H9 (cell line): ENCODE measurements around the gene ANAPC16. TPM values are rescaled to one million over a fixed set of nuclear protein-coding genes. Genes with fewer than 3 reads are reported as not detected.
A peak's percentile ranks its signal among the peaks of the same experiment; 100 is the strongest.

ENCODE experiments used
- DNase-seq: peaks from one replicate; pipeline ENCODE4 v3.0.0-alpha.2; 2017
- H2AFZ ChIP-seq: one replicate; pipeline ENCODE4 v1.6.1; 2013; ENCODE audit warnings: mild to moderate bottlenecking, low read length, control low read depth, moderate library complexity
- H2AK5ac ChIP-seq: 2 replicates; pipeline ENCODE4 v1.6.1; 2013; ENCODE audit warnings: low read length, control low read depth, mixed read lengths; ENCODE audit not compliant: insufficient read length
- H2BK120ac ChIP-seq: one replicate; pipeline ENCODE4 v1.6.1; 2013; ENCODE audit warnings: low read depth, mild to moderate bottlenecking, low read length, control low read depth, inconsistent platforms; ENCODE audit not compliant: poor library complexity, severe bottlenecking
- H2BK12ac ChIP-seq: 2 replicates; pipeline ENCODE4 v1.6.1; 2013; ENCODE audit warnings: low read length, control low read depth, mixed read lengths, low read depth; ENCODE audit not compliant: insufficient read length
- H2BK15ac ChIP-seq: 2 replicates; pipeline ENCODE4 v1.6.1; 2013; ENCODE audit warnings: low read depth, low read length, control low read depth
- H2BK20ac ChIP-seq: one replicate; pipeline ENCODE4 v1.6.1; 2013; ENCODE audit warnings: low read depth, mild to moderate bottlenecking, low read length, control low read depth, inconsistent platforms; ENCODE audit not compliant: poor library complexity, severe bottlenecking
- H2BK5ac ChIP-seq: 2 replicates; pipeline ENCODE4 v1.6.1; 2013; ENCODE audit warnings: low read length, control low read depth, mixed read lengths; ENCODE audit not compliant: insufficient read length
- H3K14ac ChIP-seq: 2 replicates; pipeline ENCODE4 v1.6.1; 2013; ENCODE audit warnings: low read length, control low read depth; ENCODE audit not compliant: insufficient read depth
- H3K18ac ChIP-seq: 2 replicates; pipeline ENCODE4 v1.6.1; 2013; ENCODE audit warnings: low read depth, mild to moderate bottlenecking, mixed read lengths, low read length, control low read depth; ENCODE audit not compliant: insufficient read length
- H3K23ac ChIP-seq: 2 replicates; pipeline ENCODE4 v1.6.1; 2013; ENCODE audit warnings: low read length, control low read depth, mixed read lengths, low read depth; ENCODE audit not compliant: insufficient read length
- H3K23me2 ChIP-seq: 2 replicates; pipeline ENCODE4 v1.6.1; 2013; ENCODE audit warnings: low read depth, mild to moderate bottlenecking, mixed read lengths, low read length, control low read depth; ENCODE audit not compliant: insufficient read length, poor library complexity, severe bottlenecking
- H3K27ac ChIP-seq: 2 replicates; pipeline ENCODE4 v1.5.1; 2013; ENCODE audit warnings: low read length, control low read depth, mixed read lengths, low read depth; ENCODE audit not compliant: insufficient read length
- H3K27me3 ChIP-seq: 2 replicates; pipeline ENCODE4 v1.6.1; 2013; ENCODE audit warnings: low read length, control low read depth, inconsistent platforms; ENCODE audit not compliant: insufficient read depth
- H3K4ac ChIP-seq: 2 replicates; pipeline ENCODE4 v1.6.1; 2013; ENCODE audit warnings: low read depth, mild to moderate bottlenecking, control low read depth, inconsistent platforms, low read length, moderate library complexity
- H3K4me1 ChIP-seq: 2 replicates; pipeline ENCODE4 v1.6.1; 2013; ENCODE audit warnings: low read length, control low read depth, inconsistent platforms; ENCODE audit not compliant: insufficient read depth
- H3K4me2 ChIP-seq: 2 replicates; pipeline ENCODE4 v1.6.1; 2013; ENCODE audit warnings: low read length, control low read depth, mixed read lengths; ENCODE audit not compliant: insufficient read length, insufficient read depth
- H3K56ac ChIP-seq: 2 replicates; pipeline ENCODE4 v1.6.1; 2013; ENCODE audit warnings: low read depth, mild to moderate bottlenecking, mixed read lengths, low read length, control low read depth; ENCODE audit not compliant: insufficient read length
- H3K79me1 ChIP-seq: 2 replicates; pipeline ENCODE4 v1.6.1; 2013; ENCODE audit warnings: low read depth, mild to moderate bottlenecking, moderate library complexity, low read length, control low read depth, inconsistent platforms; ENCODE audit not compliant: insufficient read depth, poor library complexity, severe bottlenecking
- H3K79me2 ChIP-seq: 2 replicates; pipeline ENCODE4 v1.6.1; 2013; ENCODE audit warnings: low read length, control low read depth, inconsistent platforms; ENCODE audit not compliant: insufficient read depth
- H3K9ac ChIP-seq: 2 replicates; pipeline ENCODE4 v1.6.1; 2013; ENCODE audit warnings: low read length, control low read depth, mixed read lengths; ENCODE audit not compliant: insufficient read length; ENCODE audit errors: extremely low read depth
- H3K9me3 ChIP-seq: one replicate; pipeline ENCODE4 v1.6.1; 2013; ENCODE audit warnings: low read depth, low read length, inconsistent platforms; ENCODE audit not compliant: control insufficient read depth
- H3T11ph ChIP-seq: one replicate; pipeline ENCODE4 v1.6.1; 2013; ENCODE audit warnings: mild to moderate bottlenecking, low read length, control low read depth, inconsistent platforms
- H4K20me1 ChIP-seq: one replicate; pipeline ENCODE4 v1.6.1; 2013; ENCODE audit not compliant: control insufficient read depth, insufficient read length, insufficient read depth
- H4K5ac ChIP-seq: 2 replicates; pipeline ENCODE4 v1.6.1; 2013; ENCODE audit warnings: low read depth, mild to moderate bottlenecking, mixed read lengths, low read length, control low read depth; ENCODE audit not compliant: insufficient read length
- H4K8ac ChIP-seq: replicated peaks from 2 replicates; pipeline ENCODE4 v1.6.1; 2013; ENCODE audit warnings: low read length, control low read depth, mixed read lengths, low read depth; ENCODE audit not compliant: insufficient read length
- H4K91ac ChIP-seq: 2 replicates; pipeline ENCODE4 v1.6.1; 2013; ENCODE audit warnings: low read depth, mild to moderate bottlenecking, moderate library complexity, mixed read lengths, low read length, control low read depth; ENCODE audit not compliant: insufficient read length
- H3K27ac Mint-ChIP-seq, 3 experiments: 2 replicates in 2 of 3; 3 replicates in 1 of 3; pipeline ENCODE4 v1.8.0; 2020 to 2021; ENCODE audit warnings: mixed read lengths in 3 of 3, mild to moderate bottlenecking in 1 of 3, moderate library complexity in 1 of 3
- H3K27me3 Mint-ChIP-seq: 2 replicates; pipeline ENCODE4 v1.8.0; 2021; ENCODE audit warnings: low read depth, mild to moderate bottlenecking, moderate library complexity, mixed read lengths
- H3K36me3 Mint-ChIP-seq, 3 experiments: 2 replicates in 2 of 3; 3 replicates in 1 of 3; pipeline ENCODE4 v1.8.0; 2020 to 2021; ENCODE audit warnings: low read depth in 3 of 3, mixed read lengths in 3 of 3; ENCODE audit not compliant: insufficient read depth in 1 of 3
- H3K4me1 Mint-ChIP-seq, 2 experiments: 2 replicates each; pipeline ENCODE4 v1.8.0; 2020; ENCODE audit warnings: mixed read lengths in 2 of 2
- H3K4me3 Mint-ChIP-seq, 2 experiments: 2 replicates in 1 of 2; 3 replicates in 1 of 2; pipeline ENCODE4 v1.8.0; 2020 to 2021; ENCODE audit warnings: mild to moderate bottlenecking in 2 of 2, mixed read lengths in 2 of 2, moderate library complexity in 1 of 2
- H3K9me3 Mint-ChIP-seq, 2 experiments: 2 replicates in 1 of 2; 3 replicates in 1 of 2; pipeline ENCODE4 v1.8.0; 2020; ENCODE audit warnings: mild to moderate bottlenecking in 2 of 2, mixed read lengths in 2 of 2, moderate library complexity in 1 of 2
- WGBS: extraction: QIAGEN DNeasy Blood & Tissue Kit; methylation state at CpG from one replicate; pipeline ENCODE4 v1.1.7; 2013; ENCODE audit warnings: missing lambda C conversion rate, low lambda C conversion rate, mixed read lengths; ENCODE audit not compliant: insufficient read length; ENCODE audit errors: extremely low coverage; 5-methylcytosine and 5-hydroxymethylcytosine counted together
- long read RNA-seq: library from polyadenylated mRNA; unstranded; transcript quantifications from one replicate; pipeline ENCODE4 v2.0.0, GENCODE V29; 2020
- total RNA-seq: library from RNA; stranded (reverse); gene quantifications from 2 replicates; pipeline ENCODE4 v1.2.1, GENCODE V29; 2021
- TF ChIP-seq, protein P1 (sequence below): fragments of 200-600 bp; sonication (generic); conservative IDR thresholded peaks from 3 replicates; pipeline ENCODE4 v1.8.0; 2021; ENCODE audit warnings: antibody characterized with exemption, mild to moderate bottlenecking

ANAPC16 gene
- 66.6 and 73.8 TPM in 2 replicates for total RNA-seq
- long read RNA-seq, transcript ANAPC16-201 (4 exons, 3,195 nt): major isoform, 137 of 247 reads
- long read RNA-seq, transcript ANAPC16-205 (5 exons, 3,567 nt): minor isoform, 13 of 247 reads
- long read RNA-seq, partial matches to known transcripts: 4 of 247 reads
- long read RNA-seq, other reads (novel, unspliced or antisense): 86 of 247 reads

DNA sequence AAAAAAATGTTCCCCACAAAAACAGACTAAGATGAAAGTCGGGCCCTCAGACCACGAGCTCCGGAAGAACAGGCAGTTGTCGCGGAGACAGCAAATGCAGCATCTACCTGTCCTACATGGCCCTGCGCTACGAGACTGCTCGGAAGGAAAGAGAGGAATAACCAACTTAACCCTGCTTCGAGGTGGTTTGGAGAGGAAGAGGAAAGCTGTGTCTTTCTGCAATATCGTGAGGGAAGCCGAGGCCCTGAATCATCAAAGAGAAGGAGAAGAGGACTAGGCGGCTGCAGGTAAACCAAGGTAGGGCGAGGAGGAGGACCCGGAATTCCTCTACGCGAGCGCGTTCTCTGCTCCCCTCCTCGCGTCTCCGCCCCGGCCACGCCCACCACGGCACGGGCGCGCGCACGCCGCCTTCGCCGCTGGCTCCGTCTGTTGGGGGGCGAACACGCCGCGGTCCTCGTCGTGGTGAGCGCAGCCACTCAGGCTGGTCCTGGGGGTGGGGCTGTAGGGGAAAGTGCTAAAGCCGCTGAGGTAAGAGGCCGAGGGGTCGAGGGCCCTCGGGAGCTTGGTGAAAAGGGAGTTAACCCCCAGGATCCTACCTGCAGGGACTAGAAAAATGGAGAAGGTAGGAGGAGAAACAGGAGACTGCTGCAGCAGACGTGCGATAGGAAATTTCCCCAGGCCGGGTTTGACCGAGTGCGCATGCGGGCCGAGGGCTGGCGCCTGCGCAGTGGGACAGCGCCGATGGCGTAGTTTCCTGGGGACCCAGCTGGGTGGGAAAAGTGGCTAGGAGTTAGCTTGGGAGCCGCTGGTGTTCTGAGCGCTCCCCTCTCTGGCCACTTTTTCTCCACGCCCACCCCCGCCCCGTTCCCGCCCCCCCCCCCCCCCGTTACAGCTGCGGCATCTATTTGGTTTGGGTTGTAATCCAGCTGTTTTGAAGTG, at the start of gene ANAPC16, which contains the start of gene ASCC1:
Gene ANAPC16, plus strand, starts transcription at position 402 of the 939 bp plus-strand sequence. CDS start 7,903 bp downstream, outside the sequence.
Gene ASCC1, minus strand, starts transcription at position 666 of the 939 bp plus-strand sequence. CDS start 2,978 bp downstream, outside the sequence.
- H3K4me3 Mint-ChIP-seq: peak within 1 kb of the TSS; percentile 90 to 91
- no peak within 1 kb of the TSS for H4K5ac ChIP-seq
- no CpG with 5 or more reads among the region's 64 CpGs for WGBS
- peak; percentile 93 for DNase-seq
- H3K9me3 ChIP-seq: no peaks in the 10 kb centered on the region
- H3K4ac ChIP-seq: no peak within 1 kb of the TSS; the same call in 1 of the 2 replicates
- TF ChIP-seq, protein P1, sequence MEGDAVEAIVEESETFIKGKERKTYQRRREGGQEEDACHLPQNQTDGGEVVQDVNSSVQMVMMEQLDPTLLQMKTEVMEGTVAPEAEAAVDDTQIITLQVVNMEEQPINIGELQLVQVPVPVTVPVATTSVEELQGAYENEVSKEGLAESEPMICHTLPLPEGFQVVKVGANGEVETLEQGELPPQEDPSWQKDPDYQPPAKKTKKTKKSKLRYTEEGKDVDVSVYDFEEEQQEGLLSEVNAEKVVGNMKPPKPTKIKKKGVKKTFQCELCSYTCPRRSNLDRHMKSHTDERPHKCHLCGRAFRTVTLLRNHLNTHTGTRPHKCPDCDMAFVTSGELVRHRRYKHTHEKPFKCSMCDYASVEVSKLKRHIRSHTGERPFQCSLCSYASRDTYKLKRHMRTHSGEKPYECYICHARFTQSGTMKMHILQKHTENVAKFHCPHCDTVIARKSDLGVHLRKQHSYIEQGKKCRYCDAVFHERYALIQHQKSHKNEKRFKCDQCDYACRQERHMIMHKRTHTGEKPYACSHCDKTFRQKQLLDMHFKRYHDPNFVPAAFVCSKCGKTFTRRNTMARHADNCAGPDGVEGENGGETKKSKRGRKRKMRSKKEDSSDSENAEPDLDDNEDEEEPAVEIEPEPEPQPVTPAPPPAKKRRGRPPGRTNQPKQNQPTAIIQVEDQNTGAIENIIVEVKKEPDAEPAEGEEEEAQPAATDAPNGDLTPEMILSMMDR: no peak
- 0 out of 2 replicates have a peak, but pooled peaks cover 2% of the 10 kb centered on the region for H3K4me1 ChIP-seq
- H3K79me1 ChIP-seq: peaks cover 5% of the 10 kb centered on the region
- H3K18ac ChIP-seq: peak within 1 kb of the TSS; percentile 98
- H2BK20ac ChIP-seq: peak within 1 kb of the TSS; percentile 100
- peak within 1 kb of the TSS; percentile 93 for H3K9ac ChIP-seq
- H3K14ac ChIP-seq: peak within 1 kb of the TSS; percentile 99
- no peak within 1 kb of the TSS for H4K91ac ChIP-seq
- peaks cover 10% of the 10 kb centered on the region; the same call in 1 of the 2 replicates for H3K79me2 ChIP-seq
- no peak within 1 kb of the TSS for H2BK120ac ChIP-seq
- peak within 1 kb of the TSS; percentile 88 for H2AFZ ChIP-seq
- no peak within 1 kb of the TSS for H3K23ac ChIP-seq
- no peak within 1 kb of the TSS for H2BK12ac ChIP-seq
- no peaks in the 10 kb centered on the region for H4K20me1 ChIP-seq
- peak within 1 kb of the TSS; percentile 78 for H3K4me2 ChIP-seq
- H2BK15ac ChIP-seq: peak within 1 kb of the TSS; percentile 26; the same call in 1 of the 2 replicates
- peaks cover 16 to 23% of the 10 kb centered on the region in 2 experiments for H3K4me1 Mint-ChIP-seq
- H3K36me3 Mint-ChIP-seq: peaks cover 4 to 18% (median 18%) of the 10 kb centered on the region in 3 experiments; a peak in 6 of 7 replicates
- no peak within 1 kb of the TSS for H4K8ac ChIP-seq
- peaks cover 3% of the 10 kb centered on the region; the same call in 1 of the 2 replicates for H3K27me3 Mint-ChIP-seq
- H3K27ac Mint-ChIP-seq: peak within 1 kb of the TSS; percentile 99 to 100 (median 100)
- no peak within 1 kb of the TSS for H3K56ac ChIP-seq
- no peaks in the 10 kb centered on the region; a peak in 1 of 5 replicates for H3K9me3 Mint-ChIP-seq
- peak within 1 kb of the TSS; percentile 90 for H3K27ac ChIP-seq
- H2BK5ac ChIP-seq: peak within 1 kb of the TSS; percentile 67
- peak within 1 kb of the TSS; percentile 90 for H3T11ph ChIP-seq
- H2AK5ac ChIP-seq: no peak within 1 kb of the TSS
- peaks cover 5% of the 10 kb centered on the region for H3K23me2 ChIP-seq
- no peaks in the 10 kb centered on the region for H3K27me3 ChIP-seq
